Right lobe of liver (tissue), 4 donors: ENCODE measurements around the gene BMPER.

ENCODE experiments used
- CTCF ChIP-seq, 4 donors: fragments of 200-600 bp in 3 of 4; fragments of 450-650 bp in 1 of 4; IDR thresholded peaks; one replicate each; pipeline versions ENCODE4 v1.5.1 to v1.8.0; 2016 to 2022; ENCODE audit warnings: antibody characterized with exemption in 4 of 4, mild to moderate bottlenecking in 2 of 4
- POLR2A ChIP-seq: fragments of 450-650 bp; IDR thresholded peaks from one replicate; pipeline ENCODE4 v1.6.1; 2017; ENCODE audit warnings: antibody characterized with exemption, mild to moderate bottlenecking
- donor health status: DM: no; HTN: no; CAD: no.
- donor health status: DM: no; HTN: no; CAD: no.
- donor health status: DM: no; HTN: yes; CAD: no.

GRCh38 chr7:34057956-34058355 is 152.6 kb downstream of the BMPER start:
- TF ChIP-seq CTCF (IDR thresholded peaks at IDR 0.05) (no peak), POLR2A (no peak)
